Stimulated activated CD8-positive, alpha-beta memory T cell treated with anti-CD3 and anti-CD28 coated beads, Interleukin-7, amount 100 ng/mL, for 1 hour (primary cell): ENCODE data around the gene BCL7A.
"Not testable (repeated sequence)": the region's sequence is repeated elsewhere in the genome, so short reads cannot be mapped to it uniquely, and the experiment has no call there.

Experiments
- DNase-seq, 2 donors: peaks; one replicate each; pipeline ENCODE4 v3.0.0-alpha.2; 2020; ENCODE audit warnings: low read depth in 2 of 2

BCL7A gene

DNA sequence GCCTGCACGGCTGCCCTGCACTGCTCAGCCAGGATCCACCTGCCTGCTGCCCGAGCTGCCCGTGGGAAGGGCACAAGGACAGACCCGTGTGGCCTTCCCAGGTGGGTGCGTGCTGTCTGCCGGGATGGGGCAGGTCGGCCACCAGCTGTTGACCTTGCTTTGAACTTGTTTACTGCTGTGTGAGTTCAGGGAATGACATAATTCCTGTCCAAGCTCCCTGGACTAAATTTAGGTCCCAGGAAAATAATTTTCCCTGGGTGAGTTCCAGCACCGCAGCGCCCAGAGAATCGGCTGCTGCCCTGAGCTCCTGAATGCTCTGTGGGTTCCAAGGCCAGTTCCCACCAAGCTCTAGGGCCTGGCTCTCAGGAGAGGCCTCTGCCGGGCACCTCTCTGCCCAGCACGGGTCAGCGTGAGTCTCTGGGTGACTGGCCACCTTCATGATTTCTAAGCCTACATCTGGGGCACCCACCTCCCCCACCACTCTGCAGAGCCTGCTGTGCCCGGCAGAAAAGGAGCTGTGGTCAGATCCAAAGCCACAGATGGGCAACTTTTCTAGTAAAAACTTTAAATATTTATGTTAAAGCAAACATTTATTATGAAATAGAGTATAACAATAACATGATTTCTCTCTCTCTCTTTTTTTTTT is 29.7 kb downstream of the BCL7A start:
- no peak for DNase-seq

DNA sequence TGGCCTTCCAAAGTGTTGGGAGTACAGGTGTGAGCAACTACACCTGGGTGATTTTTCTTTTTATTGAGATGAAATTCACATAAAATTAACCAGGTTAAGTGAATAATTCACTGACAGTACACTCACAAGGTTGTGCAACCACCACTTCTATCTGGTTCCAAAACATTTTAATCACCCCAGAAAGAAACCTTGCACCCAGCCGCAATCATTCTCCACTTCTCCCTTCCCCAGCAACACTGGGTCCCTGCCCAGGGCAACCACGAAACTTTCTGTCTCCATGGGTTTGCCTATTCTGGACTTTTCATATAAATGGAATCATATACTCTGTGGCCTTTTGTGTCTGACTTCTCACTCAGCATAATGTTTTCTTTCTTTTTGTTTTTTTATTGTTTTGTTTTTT is 30.6 kb downstream of the BCL7A start:
- no peak for DNase-seq

DNA sequence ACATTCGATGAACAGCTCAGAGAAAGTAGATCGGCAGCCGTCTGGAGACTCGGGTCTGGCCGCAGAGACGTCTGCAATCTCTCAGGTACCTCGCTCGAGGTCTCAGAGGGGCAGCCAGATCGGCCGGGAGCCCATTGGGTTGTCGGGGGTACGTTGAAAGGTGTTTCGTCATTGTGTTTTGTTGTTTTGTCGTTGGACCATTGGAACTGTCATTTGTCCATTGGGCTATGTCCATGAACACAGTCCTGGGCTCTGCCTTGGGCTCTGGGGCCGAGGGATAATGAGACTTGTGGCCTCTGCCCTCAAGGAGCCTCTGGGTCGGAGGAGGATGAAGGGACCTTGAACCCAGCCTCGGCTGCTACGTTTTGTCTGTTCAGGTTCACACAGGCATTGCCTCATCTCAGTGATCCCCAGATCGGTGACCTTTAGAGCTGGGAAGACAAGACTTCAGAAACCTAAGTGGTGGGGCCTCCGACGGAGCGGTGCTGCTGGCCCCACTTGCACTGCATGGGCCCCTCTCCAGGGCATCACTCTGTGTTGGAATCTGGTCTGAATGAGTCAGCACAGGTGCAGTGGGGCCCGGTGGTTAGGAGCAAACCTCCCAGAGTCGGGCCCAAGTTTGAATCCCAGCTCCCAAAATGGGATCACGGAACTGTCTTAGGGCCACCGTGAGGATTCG is 33.3 kb downstream of the BCL7A start:
- DNase-seq, result no peak

DNA sequence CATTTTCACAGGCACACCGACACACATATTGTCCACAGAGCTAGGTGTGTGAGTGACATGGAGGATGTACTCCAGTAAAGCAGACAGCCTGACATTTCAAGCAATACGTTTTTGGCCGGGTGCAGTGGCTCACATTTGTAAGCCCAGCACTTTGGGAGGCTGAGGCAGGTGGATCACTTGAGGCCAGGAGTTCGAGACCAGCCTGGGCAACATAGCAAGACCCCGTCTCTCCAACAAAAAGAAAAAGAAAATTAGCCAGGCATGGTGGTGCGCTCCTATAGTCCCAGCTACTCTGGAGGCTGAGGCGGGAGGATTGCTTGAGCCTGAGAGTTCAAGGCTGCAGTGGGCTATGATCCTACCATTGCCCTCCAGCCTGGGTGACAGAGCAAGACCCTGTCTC is 34.7 kb downstream of the BCL7A start:
- not testable (repeated sequence) for DNase-seq

DNA sequence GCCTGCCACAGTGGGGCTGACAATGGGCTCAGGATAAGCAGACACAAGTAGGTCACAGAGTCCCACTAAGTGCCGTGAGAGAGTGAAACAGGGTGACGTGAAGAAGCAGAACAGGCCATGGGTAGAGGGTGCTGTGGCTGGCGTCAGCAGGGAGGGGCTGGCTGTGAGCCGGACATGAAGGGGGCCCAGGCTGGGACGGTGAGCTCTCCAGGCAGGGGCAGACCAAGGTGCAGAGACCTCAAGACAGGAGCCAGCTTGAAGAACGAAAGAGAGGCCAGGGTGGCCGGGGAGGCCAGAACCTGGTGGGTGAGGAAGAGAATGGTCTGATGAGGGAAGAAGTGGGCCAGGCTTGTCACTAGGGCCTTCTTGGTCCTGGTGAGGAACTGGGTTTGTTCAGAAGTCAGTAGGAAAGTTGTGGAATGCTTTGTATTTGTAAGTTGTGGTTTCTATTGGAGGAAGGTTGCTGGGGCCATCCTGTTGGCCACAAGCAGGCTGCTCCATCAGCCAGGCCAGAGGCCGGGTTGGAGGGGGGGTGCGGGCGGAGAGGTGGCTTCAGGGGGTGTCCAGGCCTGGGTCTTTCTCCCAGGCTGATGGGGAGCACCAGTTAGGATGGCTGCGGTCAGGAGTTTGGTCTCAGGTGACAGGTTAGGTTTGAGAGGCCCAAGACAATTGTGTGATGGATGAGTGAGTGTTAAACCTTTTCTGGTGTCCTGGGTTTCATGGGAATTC is 35.5 kb downstream of the BCL7A start:
- no peak for DNase-seq

DNA sequence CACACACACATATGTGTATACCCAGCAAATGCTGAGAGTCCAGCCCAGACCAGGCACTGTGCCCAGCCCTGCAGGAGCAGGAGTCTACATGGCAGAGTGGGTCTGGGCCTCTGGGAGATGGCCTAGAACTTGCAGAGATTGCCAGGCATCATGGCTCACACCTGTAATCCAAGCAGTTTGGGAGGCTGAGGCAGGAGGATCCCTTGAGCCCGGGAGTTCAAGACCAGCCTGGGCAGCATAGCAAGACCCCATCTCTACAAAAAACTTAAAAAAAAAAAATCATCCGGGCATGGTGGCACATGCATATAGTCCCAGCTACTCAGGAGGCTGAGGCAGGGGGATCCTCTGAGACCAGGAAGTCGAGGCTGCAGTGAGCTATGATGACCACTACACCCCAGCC is 36.1 kb downstream of the BCL7A start:
- no peak for DNase-seq

DNA sequence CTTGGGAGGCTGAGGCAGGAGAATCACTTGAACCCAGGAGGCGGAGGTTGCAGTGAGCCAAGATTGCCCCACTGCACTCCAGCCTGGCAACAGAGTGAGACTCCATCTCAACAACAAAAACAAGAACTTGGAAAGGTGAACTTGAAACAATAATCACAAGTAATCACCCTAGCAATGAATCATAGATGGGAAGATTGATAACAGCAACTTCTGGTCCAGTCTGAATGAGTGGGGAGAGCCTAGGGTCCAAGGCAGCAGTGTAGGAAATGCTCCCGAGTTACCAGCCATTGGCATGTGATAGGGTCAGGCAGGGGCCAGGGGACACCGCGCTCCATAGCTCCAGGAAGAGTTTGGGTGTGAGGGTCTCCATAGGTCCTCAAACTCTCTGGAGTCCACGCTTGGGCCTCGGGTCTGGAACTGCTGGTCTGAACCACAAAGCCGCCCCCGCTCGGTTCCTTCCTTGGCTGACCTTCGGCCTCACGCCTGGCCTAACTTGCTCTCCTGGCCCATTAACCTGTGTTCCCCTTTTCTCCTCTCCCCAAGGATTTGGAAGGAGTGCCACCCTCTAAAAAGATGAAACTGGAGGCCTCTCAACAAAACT is 37.0 kb downstream of the BCL7A start:
- DNase-seq, result no peak

DNA sequence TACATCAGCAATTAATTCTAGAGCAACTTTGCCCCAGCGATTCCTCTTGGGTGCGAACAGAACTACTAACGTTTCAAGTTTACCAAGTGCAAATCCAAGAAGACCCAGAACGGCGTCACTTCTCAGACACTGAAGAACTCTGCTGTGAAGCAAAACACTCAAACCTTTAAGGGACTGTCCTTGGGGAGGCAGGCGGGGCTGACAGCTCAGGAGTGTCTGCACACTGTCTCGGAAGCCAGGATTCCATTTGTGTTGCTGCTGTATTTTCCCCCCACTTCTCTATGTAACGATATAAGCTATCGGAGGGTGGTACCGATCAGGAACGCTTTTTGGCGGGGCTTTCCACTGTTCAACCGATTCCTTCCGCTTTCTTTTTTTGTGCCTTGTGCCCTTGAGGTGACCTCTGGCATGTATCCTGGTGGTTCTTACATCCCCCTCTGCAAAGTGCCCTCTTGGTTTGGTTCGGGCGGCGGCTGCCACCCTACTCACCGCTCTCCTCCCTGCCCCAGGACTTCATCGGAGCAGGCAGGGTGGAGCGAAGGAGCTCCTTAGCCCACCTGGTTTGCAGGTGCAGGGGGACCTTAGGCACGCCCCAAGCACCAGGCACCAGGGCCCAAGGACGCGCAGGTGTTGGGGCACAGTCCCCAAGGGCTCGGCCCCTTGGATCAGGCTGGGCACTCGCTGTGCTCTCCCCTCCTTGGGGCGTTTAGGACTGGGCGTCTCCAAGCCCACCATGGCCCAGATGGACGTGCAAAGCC is 37.7 kb downstream of the BCL7A start:
- no peak for DNase-seq

DNA sequence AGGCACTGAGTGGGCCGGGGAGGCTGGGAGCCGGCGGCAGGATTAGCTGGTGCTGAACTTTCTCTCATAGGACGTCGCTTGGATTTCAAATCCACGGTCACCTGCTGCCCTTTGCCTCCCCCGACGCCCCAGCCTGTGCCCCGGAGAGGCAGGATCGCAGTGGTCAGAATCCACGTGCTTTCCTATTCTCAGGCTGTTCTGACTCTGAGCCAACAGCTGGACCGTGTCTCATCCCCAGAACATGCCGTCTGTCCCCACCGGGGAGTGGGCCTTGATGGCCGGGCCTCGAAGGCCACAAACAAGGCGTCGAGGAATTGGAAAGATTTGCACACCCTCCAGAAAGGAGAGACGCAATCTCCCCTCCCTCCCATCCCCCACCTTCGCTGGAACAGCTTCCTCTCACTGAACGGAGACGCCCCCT is 38.4 kb downstream of the BCL7A start:
- DNase-seq, result no peak

DNA sequence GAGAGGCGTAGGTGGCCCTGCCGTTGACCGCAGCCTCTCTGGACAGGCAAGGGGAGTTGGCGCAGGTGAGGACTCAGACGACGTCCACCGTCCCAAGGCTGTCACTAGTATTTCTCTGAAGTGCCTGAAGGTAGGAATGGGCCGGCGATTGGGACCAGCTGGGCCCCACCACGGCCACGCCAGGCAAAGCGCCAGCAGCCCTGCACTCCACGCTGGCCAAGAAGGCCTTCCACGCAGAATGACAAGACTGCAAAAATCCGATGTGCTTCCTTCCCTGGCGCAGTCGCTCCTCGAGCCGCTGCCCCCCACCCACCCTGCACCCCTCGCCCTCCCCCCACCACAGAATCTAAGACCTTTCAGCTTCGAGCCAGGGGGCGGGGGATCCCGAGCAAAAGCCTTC is 39.6 kb downstream of the BCL7A start:
- DNase-seq, result no peak

DNA sequence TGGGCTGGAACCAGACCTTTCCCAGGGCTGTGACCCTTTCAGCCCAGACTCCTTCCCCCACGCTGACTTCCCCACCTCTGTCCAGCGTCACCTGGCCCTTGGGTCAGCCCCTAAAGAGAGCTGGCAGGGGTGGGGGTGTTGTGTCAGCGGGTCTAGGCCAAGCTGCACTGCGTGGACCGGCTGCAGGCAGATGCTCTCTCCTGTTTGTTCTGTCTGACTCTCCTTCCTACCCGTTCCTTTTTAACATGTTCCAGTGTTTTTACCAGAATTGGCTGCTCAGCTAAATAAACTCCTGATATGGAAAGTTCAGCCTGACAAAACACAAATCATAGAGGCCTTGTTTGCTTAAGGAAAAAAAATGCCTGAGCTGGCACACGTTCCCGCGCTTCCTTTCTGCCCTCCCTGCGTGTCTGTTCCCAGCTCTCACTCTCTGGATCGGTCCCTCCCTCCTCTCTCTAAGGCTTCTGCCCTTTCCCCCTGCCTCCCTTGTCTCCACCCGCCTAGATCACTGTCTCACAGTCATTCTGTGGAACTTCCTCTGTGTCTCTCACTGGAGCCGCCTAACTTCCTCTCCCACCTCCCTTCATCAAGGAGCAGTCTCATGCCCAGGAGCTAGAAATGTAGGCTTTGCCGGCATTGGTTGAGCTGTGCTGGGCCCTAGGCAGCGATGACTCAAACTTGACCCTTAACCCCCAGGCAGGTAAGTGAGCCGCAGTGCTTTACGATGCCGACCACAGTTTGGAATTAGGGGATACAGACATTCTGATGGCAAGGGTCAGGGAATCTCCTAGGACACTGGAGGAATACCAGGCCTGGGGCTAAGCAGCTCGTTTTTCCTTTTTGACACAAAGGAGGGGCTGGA is 41.4 kb downstream of the BCL7A start:
- no peak for DNase-seq

DNA sequence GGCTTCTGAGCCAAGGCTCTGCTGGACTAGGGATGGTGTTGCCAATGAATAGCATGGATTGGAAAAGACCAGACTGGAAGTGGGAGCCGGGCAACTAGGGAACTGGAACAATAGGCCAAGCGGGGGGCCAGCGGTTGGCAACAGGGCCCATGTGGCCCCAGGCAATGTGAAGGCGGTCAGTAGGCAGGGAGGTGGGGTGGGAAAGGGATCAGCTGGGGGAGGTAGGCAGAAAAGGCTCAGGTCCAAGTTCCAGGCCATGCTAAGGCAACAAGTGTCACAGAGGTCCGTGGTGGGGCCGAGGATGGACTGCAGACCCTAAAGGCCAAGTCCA is 42.0 kb downstream of the BCL7A start:
- no peak for DNase-seq

DNA sequence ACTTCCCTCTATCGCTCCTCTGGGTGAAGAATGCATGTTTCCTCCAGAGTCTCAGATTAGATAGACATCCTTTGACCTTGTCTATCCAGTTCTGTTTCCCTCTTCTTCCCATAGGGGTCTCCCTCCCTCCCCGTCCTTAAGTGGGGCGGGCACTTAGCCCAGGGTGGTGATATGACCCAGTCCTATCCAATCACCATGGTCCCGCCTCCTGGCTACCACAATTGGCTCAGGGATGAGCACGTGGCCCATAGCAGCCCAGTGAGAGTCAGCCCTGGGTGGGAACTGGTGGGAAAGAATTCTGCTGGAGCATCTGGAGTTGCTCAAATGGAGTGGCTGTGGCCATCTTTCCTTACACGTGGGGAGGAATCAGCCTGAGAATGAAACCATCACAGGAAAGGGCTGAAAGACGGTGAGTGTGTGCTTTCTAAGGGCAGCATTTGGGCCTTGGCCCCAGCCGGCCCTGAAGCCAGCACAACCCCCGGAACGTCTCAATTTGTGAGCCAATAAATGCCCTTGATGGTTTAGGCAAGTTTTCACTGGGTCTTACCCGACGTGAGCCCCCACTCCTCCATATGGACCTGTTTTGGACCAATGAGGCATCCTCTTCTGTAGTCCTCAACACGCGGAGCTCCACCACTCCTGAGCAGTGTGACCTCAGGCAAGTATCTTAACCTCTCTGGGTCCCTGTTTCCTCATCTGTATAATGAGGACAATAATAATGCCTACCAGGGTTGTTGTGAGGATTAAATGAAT is 42.5 kb downstream of the BCL7A start:
- no peak for DNase-seq

DNA sequence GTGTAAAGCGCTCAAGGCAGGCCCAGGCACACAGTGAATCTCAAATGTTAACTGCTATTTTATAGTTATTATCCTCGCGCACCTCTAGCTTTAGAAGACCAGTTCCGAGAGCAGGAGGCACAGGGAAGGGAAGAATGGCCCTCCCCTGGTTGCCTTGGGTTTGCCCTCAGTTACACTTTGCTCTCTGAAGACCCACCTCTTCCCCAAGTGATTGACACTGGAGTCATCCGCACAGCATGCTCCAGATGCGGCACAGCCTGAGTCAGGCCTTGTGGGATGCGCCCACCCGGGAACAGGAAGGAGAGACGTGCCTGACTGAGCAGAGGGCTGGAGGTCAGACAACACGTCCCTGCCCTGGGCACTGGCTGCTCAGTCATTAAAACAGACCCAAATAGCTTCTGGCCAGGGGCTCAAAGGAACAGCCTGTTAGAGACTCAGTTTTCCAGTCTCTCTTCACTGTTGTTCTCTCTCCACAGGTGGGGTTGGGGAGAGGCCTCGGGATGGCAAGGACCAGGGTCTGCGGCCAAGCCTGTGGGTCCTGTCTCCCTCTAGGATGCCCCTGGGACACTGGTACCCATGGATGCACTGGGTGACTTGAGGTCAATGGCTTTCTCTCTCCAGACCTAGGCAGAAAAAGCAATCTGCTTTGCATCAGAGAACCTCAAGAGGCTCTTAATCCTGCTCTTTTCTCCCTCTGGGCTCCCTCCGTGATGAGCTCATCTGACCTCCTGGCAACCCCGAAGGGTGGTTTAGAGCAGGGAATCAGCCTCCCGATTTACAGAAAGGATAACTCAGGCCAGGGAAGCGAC is 43.3 kb downstream of the BCL7A start:
- no peak for DNase-seq

DNA sequence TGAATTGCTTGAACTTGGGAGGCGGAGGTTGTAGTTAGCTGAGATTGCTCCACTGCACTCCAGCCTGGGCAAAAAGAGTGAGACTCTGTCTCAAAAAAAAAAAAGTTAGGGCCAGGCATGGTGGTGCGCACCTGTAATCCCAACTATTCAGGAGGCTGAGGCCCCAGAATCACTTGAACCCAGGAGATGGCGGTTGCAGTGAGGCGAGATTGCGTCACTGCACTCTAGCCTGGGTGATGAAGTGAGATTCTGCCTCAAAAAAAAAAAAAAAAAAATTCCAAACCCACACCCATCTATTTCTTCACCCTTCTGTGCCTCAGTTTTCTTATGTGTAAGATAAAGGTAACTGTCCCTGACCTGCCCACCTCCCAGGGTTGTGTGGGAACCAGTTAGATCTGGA is 45.9 kb downstream of the BCL7A start:
- no peak for DNase-seq

DNA sequence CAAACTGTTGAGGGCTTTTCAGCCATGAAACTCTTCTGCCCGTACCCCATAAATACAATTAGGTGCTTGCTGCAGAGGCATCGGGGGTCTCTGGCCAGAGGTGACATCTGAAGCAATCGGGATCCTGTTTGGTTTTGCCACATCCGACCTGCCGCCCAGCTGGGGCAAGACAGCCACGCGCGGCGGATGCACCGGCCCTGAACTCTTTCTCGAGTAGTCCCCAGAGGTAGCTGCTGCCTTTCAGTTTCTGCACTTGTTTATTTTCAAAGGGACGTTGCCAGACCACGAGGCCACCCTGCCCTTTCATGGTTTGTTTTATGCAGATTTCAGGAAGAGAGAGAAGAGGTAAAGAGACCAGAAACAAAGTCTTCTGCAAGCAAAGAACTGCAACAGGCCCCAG is 46.3 kb downstream of the BCL7A start:
- DNase-seq, result no peak

DNA sequence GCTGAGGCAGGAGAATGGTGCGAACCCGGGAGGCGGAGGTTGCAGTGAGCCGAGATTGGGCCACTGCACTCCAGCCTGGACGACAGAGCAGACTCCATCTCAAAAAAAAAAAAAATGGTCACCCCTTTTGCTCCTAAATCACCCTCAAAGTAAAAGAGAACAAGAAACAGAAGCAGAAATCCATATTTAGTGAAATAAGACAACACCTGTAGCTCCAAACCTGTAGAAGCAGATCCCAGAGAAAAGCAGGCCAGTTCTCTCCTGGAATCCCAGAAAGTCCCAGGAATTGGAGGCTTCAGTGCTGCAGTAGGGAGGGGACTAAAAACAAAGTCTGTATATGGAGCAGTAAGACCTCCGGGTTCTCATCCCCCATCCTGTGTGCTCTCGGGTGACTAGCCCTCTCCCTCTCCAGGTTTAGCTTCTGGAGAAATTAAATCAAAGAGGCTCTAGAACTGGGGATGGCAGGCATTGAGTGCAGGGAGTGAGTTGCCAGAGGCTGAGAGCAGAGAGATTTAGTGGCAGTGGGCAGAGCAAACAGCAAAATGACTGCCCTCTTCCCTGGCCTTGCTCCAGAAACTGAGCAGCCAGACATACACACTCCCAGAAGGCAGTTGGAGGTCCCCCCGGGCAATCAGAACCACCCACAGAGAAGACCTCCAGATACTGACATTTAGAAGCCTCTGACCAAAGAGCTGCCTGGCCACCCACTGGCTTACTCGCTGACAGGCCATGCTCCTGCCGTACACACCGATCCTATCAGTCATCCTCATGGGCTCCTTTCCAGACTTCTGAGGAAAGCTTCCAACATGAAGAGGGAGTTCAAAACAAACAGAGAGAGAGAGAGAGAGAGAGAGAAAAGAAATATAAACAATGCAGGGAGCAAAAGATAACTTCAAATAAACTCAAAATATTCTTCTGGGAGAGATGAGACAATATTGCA is 50.6 kb downstream of the BCL7A start:
- DNase-seq, result no peak

DNA sequence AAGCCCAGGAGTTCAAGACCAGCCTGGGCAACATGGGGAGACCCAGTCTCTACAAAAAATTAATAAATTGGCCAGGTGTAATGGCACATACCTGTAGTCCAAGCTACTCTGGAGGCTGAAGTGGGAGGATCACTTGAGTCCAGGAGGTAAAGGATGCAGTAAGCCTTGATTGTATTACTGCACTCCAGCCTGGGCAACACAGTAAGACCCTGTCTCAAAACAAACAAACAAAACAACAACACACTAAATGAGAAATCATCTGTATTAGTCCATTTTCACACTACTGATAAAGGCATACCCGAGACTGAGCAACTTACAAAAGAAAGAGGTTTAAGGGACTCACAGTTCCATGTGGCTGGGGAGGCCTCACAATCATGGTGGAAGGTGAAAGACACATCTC is 52.1 kb downstream of the BCL7A start:
- no peak for DNase-seq
